GM19455 (cell line): ENCODE measurements around the gene ITIH4.

ENCODE experiments used
- ATAC-seq: cut with Tn5 transposase; IDR thresholded peaks from one replicate; pipeline ENCODE4 v1.9.1; 2021; ENCODE audit not compliant: unreplicated experiment

ITIH4 gene

GRCh38 chr3:52830535-52831258 lies at the start of gene ITIH4:
Gene ITIH4, minus strand, starts transcription at chr3:52830672. Its CDS starts 30 bp downstream, at chr3:52830642.
- ATAC-seq = no peak

- ATAC-seq = no peak
Measured at GRCh38 chr3:52880047-52880446, 49.6 kb upstream of the ITIH4 start.

GRCh38 chr3:52879581-52879980 lies 49.1 kb upstream of the ITIH4 start:
- ATAC-seq = no peak

GRCh38 chr3:52879090-52879489 lies 48.6 kb upstream of the ITIH4 start:
- ATAC-seq = no peak

- no peak for ATAC-seq
Measured at GRCh38 chr3:52877085-52877484, 46.6 kb upstream of the ITIH4 start.

GRCh38 chr3:52874864-52875587 lies 44.6 kb upstream of the ITIH4 start:
- ATAC-seq = no peak

- no peak for ATAC-seq
Measured at GRCh38 chr3:52874160-52874701, 43.8 kb upstream of the ITIH4 start.

- ATAC-seq = no peak
Measured at GRCh38 chr3:52873433-52874159, 43.1 kb upstream of the ITIH4 start.

GRCh38 chr3:52872245-52872644 lies 41.8 kb upstream of the ITIH4 start:
- ATAC-seq = no peak

GRCh38 chr3:52871761-52872160 lies 41.3 kb upstream of the ITIH4 start:
- no peak for ATAC-seq

- no peak for ATAC-seq
Measured at GRCh38 chr3:52870471-52870870, 40.0 kb upstream of the ITIH4 start.

GRCh38 chr3:52866427-52866826 lies 36.0 kb upstream of the ITIH4 start:
- no peak for ATAC-seq

- no peak for ATAC-seq
Measured at GRCh38 chr3:52865994-52866393, 35.5 kb upstream of the ITIH4 start.

GRCh38 chr3:52860424-52860768 lies 29.9 kb upstream of the ITIH4 start:
- no peak for ATAC-seq

- no peak for ATAC-seq
Measured at GRCh38 chr3:52859686-52860423, 29.4 kb upstream of the ITIH4 start.

- no peak for ATAC-seq
Measured at GRCh38 chr3:52857864-52858263, 27.4 kb upstream of the ITIH4 start.

GRCh38 chr3:52857133-52857532 lies 26.7 kb upstream of the ITIH4 start:
- no peak for ATAC-seq

- no peak for ATAC-seq
Measured at GRCh38 chr3:52856666-52857065, 26.2 kb upstream of the ITIH4 start.

- no peak for ATAC-seq
Measured at GRCh38 chr3:52854013-52854412, 23.5 kb upstream of the ITIH4 start.

- no peak for ATAC-seq
Measured at GRCh38 chr3:52852419-52852818, 21.9 kb upstream of the ITIH4 start.

GRCh38 chr3:52851348-52851747 lies 20.9 kb upstream of the ITIH4 start:
- no peak for ATAC-seq
